GM23338 (cell line): ENCODE results near the gene PIAS1. TPM values are rescaled to one million over a fixed set of nuclear protein-coding genes. Genes with fewer than 3 reads are reported as not detected.

Source experiments
- ATAC-seq: fragments of 200-7000 bp; cut with Tn5 transposase; 3 replicates; pipeline ENCODE4 v1.9.1; 2020
- DNase-seq: peaks from one replicate; pipeline ENCODE4 v3.0.0-alpha.2; 2015; ENCODE audit warnings: low spot score
- H2AFZ ChIP-seq: fragments of 200-600 bp; sonication (generic); 2 replicates; pipeline ENCODE4 v1.8.0; 2016; ENCODE audit warnings: antibody characterized with exemption, mild to moderate bottlenecking, moderate library complexity
- H3F3A ChIP-seq: fragments of 200-600 bp; sonication (generic); replicated peaks from 2 replicates; pipeline ENCODE4 v1.8.0; 2017; ENCODE audit warnings: antibody characterized with exemption, mixed run types, low read depth
- H3K27ac ChIP-seq: fragments of 200-600 bp; sonication (generic); 2 replicates; pipeline ENCODE4 v1.6.1; 2016; ENCODE audit warnings: low read depth
- H3K27me3 ChIP-seq: fragments of 200-600 bp; sonication (generic); 2 replicates; pipeline ENCODE4 v1.8.0; 2016; ENCODE audit warnings: mild to moderate bottlenecking, mixed run types, moderate library complexity; ENCODE audit not compliant: insufficient read depth
- H3K36me3 ChIP-seq: fragments of 200-600 bp; sonication (generic); 2 replicates; pipeline ENCODE4 v1.8.0; 2016; ENCODE audit warnings: mild to moderate bottlenecking; ENCODE audit not compliant: insufficient read depth
- H3K4me1 ChIP-seq: fragments of 200-600 bp; sonication (generic); 2 replicates; pipeline ENCODE4 v1.8.0; 2016; ENCODE audit warnings: mild to moderate bottlenecking, moderate library complexity; ENCODE audit not compliant: insufficient read depth
- H3K4me2 ChIP-seq: fragments of 200-600 bp; sonication (generic); 2 replicates; pipeline ENCODE4 v1.7.1; 2017; ENCODE audit warnings: mixed run types
- H3K4me3 ChIP-seq: fragments of 200-600 bp; sonication (generic); 2 replicates; pipeline ENCODE4 v1.6.1; 2016; ENCODE audit warnings: mixed run types
- H3K79me2 ChIP-seq: fragments of 200-600 bp; sonication (generic); replicated peaks from 2 replicates; pipeline ENCODE4 v1.8.0; 2017; ENCODE audit warnings: mild to moderate bottlenecking; ENCODE audit not compliant: insufficient read depth
- H3K9me2 ChIP-seq: fragments of 200-600 bp; sonication (generic); 2 replicates; pipeline ENCODE4 v1.8.0; 2017; ENCODE audit not compliant: insufficient read depth
- H4K20me1 ChIP-seq: fragments of 200-600 bp; sonication (generic); replicated peaks from 2 replicates; pipeline ENCODE4 v1.8.0; 2017; ENCODE audit warnings: mild to moderate bottlenecking; ENCODE audit not compliant: insufficient read depth
- H3K27ac Mint-ChIP-seq: 2 replicates; pipeline ENCODE4 v1.8.0; 2020; ENCODE audit warnings: inconsistent platforms, mild to moderate bottlenecking, moderate library complexity, mixed read lengths
- H3K27me3 Mint-ChIP-seq: 3 replicates; pipeline ENCODE4 v1.8.0; 2022; ENCODE audit warnings: low read depth, mild to moderate bottlenecking, moderate library complexity, mixed read lengths, inconsistent platforms; ENCODE audit not compliant: insufficient read depth, poor library complexity
- H3K36me3 Mint-ChIP-seq: 3 replicates; pipeline ENCODE4 v1.8.0; 2021; ENCODE audit warnings: low read depth, mild to moderate bottlenecking, inconsistent platforms, moderate library complexity, mixed read lengths
- H3K4me1 Mint-ChIP-seq: 3 replicates; pipeline ENCODE4 v1.8.0; 2020; ENCODE audit warnings: mild to moderate bottlenecking, inconsistent platforms, mixed read lengths
- H3K4me3 Mint-ChIP-seq: 3 replicates; pipeline ENCODE4 v1.8.0; 2021; ENCODE audit warnings: moderate library complexity, mild to moderate bottlenecking, inconsistent platforms, mixed read lengths
- H3K9me3 Mint-ChIP-seq: 3 replicates; pipeline ENCODE4 v1.8.0; 2020; ENCODE audit warnings: moderate library complexity, mild to moderate bottlenecking, inconsistent platforms, mixed read lengths
- CREB1 ChIP-seq: fragments of 250-450 bp; sonication (Bioruptor Pico); IDR thresholded peaks from 2 replicates; pipeline ENCODE4 v1.5.0; 2020; ENCODE audit warnings: low read depth, mild to moderate bottlenecking, moderate library complexity
- EZH2phosphoT487 ChIP-seq: fragments of 200-600 bp; sonication (generic); IDR thresholded peaks from one replicate; pipeline ENCODE4 v1.8.1; 2018; ENCODE audit warnings: antibody characterized with exemption; ENCODE audit not compliant: unreplicated experiment
- JUNB ChIP-seq: IDR thresholded peaks from one replicate; pipeline ENCODE4 v1.6.1; 2016; ENCODE audit warnings: antibody characterized with exemption; ENCODE audit not compliant: unreplicated experiment
- NANOG ChIP-seq: IDR thresholded peaks from 2 replicates; pipeline ENCODE4 v1.6.1; 2016; ENCODE audit warnings: antibody characterized with exemption, borderline replicate concordance
- POLR2AphosphoS5 ChIP-seq: IDR thresholded peaks from 2 replicates; pipeline ENCODE4 v1.6.1; 2016; ENCODE audit warnings: antibody characterized with exemption, low read depth
- STAT1 ChIP-seq: IDR thresholded peaks from one replicate; pipeline ENCODE4 v1.6.1; 2016; ENCODE audit warnings: antibody characterized with exemption; ENCODE audit not compliant: unreplicated experiment
- ZNF114 ChIP-seq: fragments of 250-450 bp; sonication (Bioruptor Pico); IDR thresholded peaks from 2 replicates; pipeline ENCODE4 v1.5.0; 2020; ENCODE audit warnings: mild to moderate bottlenecking, moderate library complexity
- ZNF331 ChIP-seq: fragments of 250-450 bp; sonication (Bioruptor Pico); IDR thresholded peaks from 2 replicates; pipeline ENCODE4 v1.5.0; 2020; ENCODE audit warnings: low read depth, mild to moderate bottlenecking, moderate library complexity
- polyA plus RNA-seq: library from polyadenylated mRNA; unstranded; fragments of >200 nt; fragmentation: Nextera tagmentation; extraction: Ambion mirVana; gene quantifications from 2 replicates; pipeline ENCODE4 v1.2.1, GENCODE V29; 2016
- total RNA-seq: library from RNA; depleted of rRNA; stranded (reverse); fragments of >200 nt; shearing (Covaris generic); gene quantifications from 2 replicates; pipeline ENCODE4 v1.2.3, GENCODE V29; 2014
- TF ChIP-seq, protein P1 (sequence below): IDR thresholded peaks from one replicate; pipeline ENCODE4 v1.6.1; 2018; ENCODE audit warnings: antibody characterized with exemption; ENCODE audit not compliant: unreplicated experiment
- TF ChIP-seq, protein P2 (sequence below), 2 experiments: fragments of 200-600 bp in 1 of 2; sonication (generic) in 1 of 2; conservative IDR thresholded peaks; 2 replicates each; pipeline versions ENCODE4 v1.5.1 to v1.6.1; 2016 to 2017; ENCODE audit warnings: antibody characterized with exemption in 2 of 2, low read depth in 2 of 2, mild to moderate bottlenecking in 2 of 2, moderate library complexity in 1 of 2
- TF ChIP-seq, protein P3 (sequence below): IDR thresholded peaks from 2 replicates; pipeline ENCODE4 v1.6.1; 2016; ENCODE audit warnings: antibody characterized with exemption

PIAS1 gene
- total and polyA plus RNA-seq, 2 experiments from 2014 or later, result 30.7 to 32.1 TPM

DNA sequence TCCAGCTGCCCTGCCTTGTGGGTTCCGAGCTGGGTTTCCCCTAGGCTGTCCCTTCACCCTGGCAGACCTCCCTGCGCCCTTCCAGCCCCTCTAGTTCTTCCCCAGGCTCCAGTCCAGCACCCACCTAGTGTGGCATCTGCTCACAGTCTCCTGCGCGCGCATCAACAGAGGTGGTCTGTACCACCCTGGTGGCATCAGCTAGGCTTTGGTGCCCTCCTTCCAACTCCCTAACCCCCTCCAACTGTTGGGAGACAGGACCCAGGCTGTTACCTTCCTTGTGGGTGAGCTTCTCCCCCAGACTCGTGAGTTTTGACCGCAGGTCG is 143.0 kb downstream of the PIAS1 start:
- ATAC-seq (no peak), DNase-seq (no peak)
- H3K27me3 Mint-ChIP-seq, result peaks cover 13% of the 10 kb centered on the region

More for the DNA sequence above, 143.0 kb downstream of the PIAS1 start:
- Histone ChIP-seq H3K9me2 (no peaks in the 10 kb centered on the region), H3K27me3 (no peaks in the 10 kb centered on the region), H3F3A (peaks cover 5% of the 10 kb centered on the region; the same call in 1 of the 2 replicates), H3K4me2 (no peak overlapping the region), H2AFZ (no peak overlapping the region), H4K20me1 (peaks cover 16% of the 10 kb centered on the region), H3K79me2 (0 out of 2 replicates have a peak, but pooled peaks cover 3% of the 10 kb centered on the region), H3K4me1 (peaks cover 11% of the 10 kb centered on the region), H3K36me3 (peaks cover 7% of the 10 kb centered on the region; the same call in 1 of the 2 replicates), H3K4me3 (no peak overlapping the region), H3K27ac (no peak overlapping the region)
- Mint-ChIP-seq H3K9me3 (no peaks in the 10 kb centered on the region), H3K4me1 (peaks cover 25% of the 10 kb centered on the region), H3K4me3 (no peak overlapping the region), H3K36me3 (peaks cover 26% of the 10 kb centered on the region), H3K27ac (no peak overlapping the region)
- TF ChIP-seq, protein P1, sequence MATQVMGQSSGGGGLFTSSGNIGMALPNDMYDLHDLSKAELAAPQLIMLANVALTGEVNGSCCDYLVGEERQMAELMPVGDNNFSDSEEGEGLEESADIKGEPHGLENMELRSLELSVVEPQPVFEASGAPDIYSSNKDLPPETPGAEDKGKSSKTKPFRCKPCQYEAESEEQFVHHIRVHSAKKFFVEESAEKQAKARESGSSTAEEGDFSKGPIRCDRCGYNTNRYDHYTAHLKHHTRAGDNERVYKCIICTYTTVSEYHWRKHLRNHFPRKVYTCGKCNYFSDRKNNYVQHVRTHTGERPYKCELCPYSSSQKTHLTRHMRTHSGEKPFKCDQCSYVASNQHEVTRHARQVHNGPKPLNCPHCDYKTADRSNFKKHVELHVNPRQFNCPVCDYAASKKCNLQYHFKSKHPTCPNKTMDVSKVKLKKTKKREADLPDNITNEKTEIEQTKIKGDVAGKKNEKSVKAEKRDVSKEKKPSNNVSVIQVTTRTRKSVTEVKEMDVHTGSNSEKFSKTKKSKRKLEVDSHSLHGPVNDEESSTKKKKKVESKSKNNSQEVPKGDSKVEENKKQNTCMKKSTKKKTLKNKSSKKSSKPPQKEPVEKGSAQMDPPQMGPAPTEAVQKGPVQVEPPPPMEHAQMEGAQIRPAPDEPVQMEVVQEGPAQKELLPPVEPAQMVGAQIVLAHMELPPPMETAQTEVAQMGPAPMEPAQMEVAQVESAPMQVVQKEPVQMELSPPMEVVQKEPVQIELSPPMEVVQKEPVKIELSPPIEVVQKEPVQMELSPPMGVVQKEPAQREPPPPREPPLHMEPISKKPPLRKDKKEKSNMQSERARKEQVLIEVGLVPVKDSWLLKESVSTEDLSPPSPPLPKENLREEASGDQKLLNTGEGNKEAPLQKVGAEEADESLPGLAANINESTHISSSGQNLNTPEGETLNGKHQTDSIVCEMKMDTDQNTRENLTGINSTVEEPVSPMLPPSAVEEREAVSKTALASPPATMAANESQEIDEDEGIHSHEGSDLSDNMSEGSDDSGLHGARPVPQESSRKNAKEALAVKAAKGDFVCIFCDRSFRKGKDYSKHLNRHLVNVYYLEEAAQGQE, result no peak
- TF ChIP-seq POLR2AphosphoS5 (no peak), EZH2phosphoT487 (no peak), NANOG (no peak), ZNF331 (no peak), STAT1 (no peak), CREB1 (CRISPR knock-in tag) (no peak), JUNB (no peak), ZNF114 (no peak)
- TF ChIP-seq, protein P2, sequence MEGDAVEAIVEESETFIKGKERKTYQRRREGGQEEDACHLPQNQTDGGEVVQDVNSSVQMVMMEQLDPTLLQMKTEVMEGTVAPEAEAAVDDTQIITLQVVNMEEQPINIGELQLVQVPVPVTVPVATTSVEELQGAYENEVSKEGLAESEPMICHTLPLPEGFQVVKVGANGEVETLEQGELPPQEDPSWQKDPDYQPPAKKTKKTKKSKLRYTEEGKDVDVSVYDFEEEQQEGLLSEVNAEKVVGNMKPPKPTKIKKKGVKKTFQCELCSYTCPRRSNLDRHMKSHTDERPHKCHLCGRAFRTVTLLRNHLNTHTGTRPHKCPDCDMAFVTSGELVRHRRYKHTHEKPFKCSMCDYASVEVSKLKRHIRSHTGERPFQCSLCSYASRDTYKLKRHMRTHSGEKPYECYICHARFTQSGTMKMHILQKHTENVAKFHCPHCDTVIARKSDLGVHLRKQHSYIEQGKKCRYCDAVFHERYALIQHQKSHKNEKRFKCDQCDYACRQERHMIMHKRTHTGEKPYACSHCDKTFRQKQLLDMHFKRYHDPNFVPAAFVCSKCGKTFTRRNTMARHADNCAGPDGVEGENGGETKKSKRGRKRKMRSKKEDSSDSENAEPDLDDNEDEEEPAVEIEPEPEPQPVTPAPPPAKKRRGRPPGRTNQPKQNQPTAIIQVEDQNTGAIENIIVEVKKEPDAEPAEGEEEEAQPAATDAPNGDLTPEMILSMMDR (conservative IDR thresholded peaks at IDR 0.05; ENCODE audit: low read depth in 2 of 2), result no peak
- TF ChIP-seq, protein P3, sequence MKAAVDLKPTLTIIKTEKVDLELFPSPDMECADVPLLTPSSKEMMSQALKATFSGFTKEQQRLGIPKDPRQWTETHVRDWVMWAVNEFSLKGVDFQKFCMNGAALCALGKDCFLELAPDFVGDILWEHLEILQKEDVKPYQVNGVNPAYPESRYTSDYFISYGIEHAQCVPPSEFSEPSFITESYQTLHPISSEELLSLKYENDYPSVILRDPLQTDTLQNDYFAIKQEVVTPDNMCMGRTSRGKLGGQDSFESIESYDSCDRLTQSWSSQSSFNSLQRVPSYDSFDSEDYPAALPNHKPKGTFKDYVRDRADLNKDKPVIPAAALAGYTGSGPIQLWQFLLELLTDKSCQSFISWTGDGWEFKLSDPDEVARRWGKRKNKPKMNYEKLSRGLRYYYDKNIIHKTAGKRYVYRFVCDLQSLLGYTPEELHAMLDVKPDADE, result no peak
